Endodermal cell (in vitro differentiated cells): ENCODE data around the gene BTRC. TPM values are rescaled to one million over a fixed set of nuclear protein-coding genes. Genes with fewer than 3 reads are reported as not detected.

ENCODE experiments used
- DNase-seq: peaks from one replicate; pipeline ENCODE4 v3.0.0-alpha.2; 2017
- H3K27ac ChIP-seq: 2 replicates; pipeline ENCODE4 v1.5.1; 2013; ENCODE audit warnings: mild to moderate bottlenecking, low read depth, low read length, moderate library complexity
- H3K27me3 ChIP-seq: 2 replicates; pipeline ENCODE4 v1.6.1; 2013; ENCODE audit warnings: mild to moderate bottlenecking, low read length, moderate library complexity; ENCODE audit not compliant: insufficient read depth, control insufficient read depth, poor library complexity, severe bottlenecking
- H3K36me3 ChIP-seq: 2 replicates; pipeline ENCODE4 v1.7.0; 2013; ENCODE audit warnings: mild to moderate bottlenecking, low read length, moderate library complexity; ENCODE audit not compliant: control insufficient read depth, insufficient read depth
- H3K4me1 ChIP-seq: one replicate; pipeline ENCODE4 v1.7.0; 2013; ENCODE audit warnings: low read length; ENCODE audit not compliant: control insufficient read depth, insufficient read depth
- H3K4me3 ChIP-seq: 2 replicates; pipeline ENCODE4 v1.5.1; 2013; ENCODE audit warnings: mild to moderate bottlenecking, low read length, moderate library complexity
- H3K9ac ChIP-seq: 2 replicates; pipeline ENCODE4 v1.6.1; 2013; ENCODE audit warnings: mild to moderate bottlenecking, low read length, moderate library complexity; ENCODE audit not compliant: poor library complexity, severe bottlenecking; ENCODE audit errors: extremely low read depth
- H3K9me3 ChIP-seq: 2 replicates; pipeline ENCODE4 v1.6.1; 2013; ENCODE audit warnings: mild to moderate bottlenecking, low read length, moderate library complexity; ENCODE audit not compliant: control insufficient read depth
- H3K27ac Mint-ChIP-seq: 2 replicates; pipeline ENCODE4 v1.8.0; 2020; ENCODE audit warnings: mixed read lengths
- H3K27me3 Mint-ChIP-seq: 2 replicates; pipeline ENCODE4 v1.8.0; 2021; ENCODE audit warnings: mild to moderate bottlenecking, mixed read lengths; ENCODE audit not compliant: insufficient read depth
- H3K36me3 Mint-ChIP-seq: 2 replicates; pipeline ENCODE4 v1.8.0; 2020; ENCODE audit warnings: low read depth, mixed read lengths
- H3K4me1 Mint-ChIP-seq: 2 replicates; pipeline ENCODE4 v1.8.0; 2020; ENCODE audit warnings: mixed read lengths
- H3K4me3 Mint-ChIP-seq: 2 replicates; pipeline ENCODE4 v1.8.0; 2020; ENCODE audit warnings: mild to moderate bottlenecking, moderate library complexity, mixed read lengths
- H3K9me3 Mint-ChIP-seq: 2 replicates; pipeline ENCODE4 v1.8.0; 2020; ENCODE audit warnings: mild to moderate bottlenecking, mixed read lengths
- WGBS, 2 experiments: methylation state at CpG; one replicate each; pipeline versions ENCODE4 v1.1.5 to v1.1.7; 2013; ENCODE audit warnings: missing lambda C conversion rate in 2 of 2, mixed read lengths in 1 of 2; ENCODE audit not compliant: insufficient coverage in 1 of 2, insufficient read length in 1 of 2; 5-methylcytosine and 5-hydroxymethylcytosine counted together
- total RNA-seq, 2 donors: library from RNA; stranded (reverse); fragmentation: NEBNext Ultra II Directional in 1 of 2; extraction: Animal tissue kit (Norgen Biotek cat#: 25700) in 1 of 2; gene quantifications; 2 replicates in 1 of 2; 3 replicates in 1 of 2; pipeline ENCODE4 v1.2.1, GENCODE V29; 2021
- TF ChIP-seq, protein P1 (sequence below): fragments of 200-600 bp; sonication (generic); conservative IDR thresholded peaks from 2 replicates; pipeline ENCODE4 v1.5.0; 2021; ENCODE audit warnings: antibody characterized with exemption, mild to moderate bottlenecking

Gene BTRC
- total RNA-seq, 2 donors from 2014 or later = 30.1 to 38.2 TPM

DNA sequence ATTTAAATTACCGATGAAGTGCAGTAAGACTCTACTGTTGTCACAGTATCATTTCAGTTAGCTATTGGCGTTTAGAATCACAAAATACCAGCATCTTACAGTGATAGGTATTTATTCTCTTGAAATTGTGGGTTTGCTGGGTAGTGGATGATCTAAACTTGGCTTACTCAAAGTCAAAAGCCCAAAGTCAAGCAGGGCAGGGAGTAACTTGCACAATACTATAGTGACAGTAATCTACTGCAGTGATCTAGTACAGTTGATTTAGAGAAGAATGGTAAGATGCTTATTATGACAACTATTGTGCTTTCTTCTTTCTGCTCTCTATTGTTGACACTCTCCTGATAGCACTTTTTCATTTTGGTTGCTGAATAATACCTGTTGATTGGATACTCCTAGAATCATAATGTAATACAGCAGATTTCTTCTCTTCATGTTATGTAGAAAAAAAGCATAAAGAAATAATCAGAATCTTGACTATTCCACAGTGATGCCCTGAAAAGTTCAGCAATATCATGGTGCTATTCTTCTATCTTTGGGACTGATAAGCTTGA is 10.0 kb downstream of the BTRC start:
- H3K9me3 ChIP-seq = no peaks in the 10 kb centered on the region
- H3K4me1 ChIP-seq = no peaks in the 10 kb centered on the region

DNA sequence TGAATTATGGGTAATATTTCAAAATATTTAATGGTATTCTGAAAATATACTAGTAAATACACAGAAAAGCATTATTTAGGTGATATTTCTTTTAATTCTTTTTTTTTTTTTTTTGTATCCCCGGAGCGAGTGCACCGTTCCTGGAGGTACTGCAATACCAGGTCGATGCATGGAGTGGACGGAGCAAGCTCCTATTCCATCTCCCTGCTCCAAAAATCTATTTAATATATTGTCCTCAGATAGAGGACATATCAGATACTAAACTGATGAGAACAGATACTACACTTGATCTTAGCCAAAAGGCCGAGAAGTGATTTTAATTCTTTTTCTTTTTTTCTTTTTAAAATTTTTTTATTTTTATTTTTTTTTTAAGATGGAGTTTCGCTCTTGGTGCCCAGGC is 10.8 kb downstream of the BTRC start:
- peaks cover 4% of the 10 kb centered on the region for H3K36me3 ChIP-seq
- Mint-ChIP-seq H3K4me3 (no peak overlapping the region), H3K9me3 (no peaks in the 10 kb centered on the region), H3K27me3 (no peaks in the 10 kb centered on the region), H3K4me1 (no peaks in the 10 kb centered on the region), H3K36me3 (peaks cover 19% of the 10 kb centered on the region), H3K27ac (no peak overlapping the region)
- H3K27ac ChIP-seq = no peak overlapping the region
- TF ChIP-seq, protein P1, sequence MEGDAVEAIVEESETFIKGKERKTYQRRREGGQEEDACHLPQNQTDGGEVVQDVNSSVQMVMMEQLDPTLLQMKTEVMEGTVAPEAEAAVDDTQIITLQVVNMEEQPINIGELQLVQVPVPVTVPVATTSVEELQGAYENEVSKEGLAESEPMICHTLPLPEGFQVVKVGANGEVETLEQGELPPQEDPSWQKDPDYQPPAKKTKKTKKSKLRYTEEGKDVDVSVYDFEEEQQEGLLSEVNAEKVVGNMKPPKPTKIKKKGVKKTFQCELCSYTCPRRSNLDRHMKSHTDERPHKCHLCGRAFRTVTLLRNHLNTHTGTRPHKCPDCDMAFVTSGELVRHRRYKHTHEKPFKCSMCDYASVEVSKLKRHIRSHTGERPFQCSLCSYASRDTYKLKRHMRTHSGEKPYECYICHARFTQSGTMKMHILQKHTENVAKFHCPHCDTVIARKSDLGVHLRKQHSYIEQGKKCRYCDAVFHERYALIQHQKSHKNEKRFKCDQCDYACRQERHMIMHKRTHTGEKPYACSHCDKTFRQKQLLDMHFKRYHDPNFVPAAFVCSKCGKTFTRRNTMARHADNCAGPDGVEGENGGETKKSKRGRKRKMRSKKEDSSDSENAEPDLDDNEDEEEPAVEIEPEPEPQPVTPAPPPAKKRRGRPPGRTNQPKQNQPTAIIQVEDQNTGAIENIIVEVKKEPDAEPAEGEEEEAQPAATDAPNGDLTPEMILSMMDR = no peak
- no peaks in the 10 kb centered on the region for H3K27me3 ChIP-seq
- DNase-seq = no peak
- H3K9me3 ChIP-seq = no peaks in the 10 kb centered on the region
- 80% methylated on average over 6 of the region's 7 CpGs; no CpG with 5 or more reads in 1 of the 2 experiments for WGBS, 2 experiments
- no peak overlapping the region for H3K4me3 ChIP-seq
- no peak overlapping the region for H3K9ac ChIP-seq
- H3K4me1 ChIP-seq = no peaks in the 10 kb centered on the region

More for the DNA sequence above, 10.0 kb downstream of the BTRC start:
- Mint-ChIP-seq H3K36me3 (peaks cover 11% of the 10 kb centered on the region), H3K27ac (no peak overlapping the region), H3K27me3 (no peaks in the 10 kb centered on the region), H3K4me3 (no peak overlapping the region), H3K9me3 (no peaks in the 10 kb centered on the region), H3K4me1 (no peaks in the 10 kb centered on the region)
- Histone ChIP-seq H3K27ac (no peak overlapping the region), H3K4me3 (no peak overlapping the region), H3K27me3 (no peaks in the 10 kb centered on the region), H3K36me3 (peaks cover 4% of the 10 kb centered on the region), H3K9ac (no peak overlapping the region)
- 95 to 100% methylated on average over 1 to 2 of the region's 2 CpGs for WGBS, 2 experiments
- DNase-seq = no peak
- TF ChIP-seq, protein P1 = no peak

DNA sequence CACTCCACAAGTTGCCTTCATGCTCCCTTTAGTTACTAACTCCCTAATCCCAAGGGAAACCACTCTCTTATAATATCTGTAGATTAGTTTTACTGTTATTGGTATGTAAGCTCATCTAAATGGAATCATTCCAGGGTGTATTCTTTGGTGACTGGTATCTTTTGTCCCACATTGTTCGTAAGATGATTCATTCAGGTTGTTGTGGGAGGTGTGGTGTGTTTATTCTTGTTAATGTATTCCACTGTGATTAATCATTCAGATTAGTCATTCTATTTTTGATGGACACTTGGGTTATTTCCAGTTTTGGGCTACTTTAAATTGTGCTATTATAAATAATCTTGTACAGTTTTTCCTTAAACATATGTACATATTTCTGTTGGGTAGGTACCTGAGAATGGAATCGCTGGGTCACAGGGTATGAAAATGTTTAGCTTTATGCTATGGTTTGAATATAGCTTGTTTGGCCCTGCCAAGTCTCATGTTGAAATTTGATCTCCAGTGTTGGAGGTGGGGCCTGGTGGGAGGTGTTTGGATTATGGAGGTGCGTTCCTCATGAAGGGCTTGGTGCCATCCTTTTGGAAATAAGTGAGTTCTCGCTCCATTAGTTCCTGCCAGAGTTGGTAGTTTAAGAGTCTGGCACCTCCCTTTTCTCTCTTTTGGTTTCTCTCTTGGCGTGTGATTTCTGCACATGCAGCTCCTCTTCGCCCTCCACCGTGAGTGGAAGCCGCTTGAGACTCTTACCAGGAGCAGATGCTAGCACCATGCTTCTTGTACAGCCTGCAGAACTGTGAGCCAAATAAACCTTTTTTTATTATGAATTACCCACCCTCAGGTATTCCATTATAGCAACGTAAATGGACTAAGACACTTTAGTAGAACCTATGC is 13.8 kb downstream of the BTRC start:
- Mint-ChIP-seq H3K9me3 (no peaks in the 10 kb centered on the region), H3K27ac (no peak overlapping the region), H3K36me3 (peaks cover 30% of the 10 kb centered on the region), H3K27me3 (no peaks in the 10 kb centered on the region), H3K4me1 (no peaks in the 10 kb centered on the region), H3K4me3 (no peak overlapping the region)
- no peak overlapping the region for H3K27ac ChIP-seq
- no peaks in the 10 kb centered on the region for H3K4me1 ChIP-seq
- no peaks in the 10 kb centered on the region for H3K27me3 ChIP-seq
- H3K9ac ChIP-seq = no peak overlapping the region
- no peak overlapping the region for H3K4me3 ChIP-seq
- TF ChIP-seq, protein P1 = no peak
- WGBS, 2 experiments = 93 to 98% methylated on average over 2 to 9 of the region's 9 CpGs
- peaks cover 4% of the 10 kb centered on the region for H3K36me3 ChIP-seq
- H3K9me3 ChIP-seq = no peaks in the 10 kb centered on the region
- no peak for DNase-seq
